Measurements from ENCODE around the gene SRPRA. TPM values are rescaled to one million over a fixed set of nuclear protein-coding genes. Genes with fewer than 3 reads are reported as not detected.

SRPRA gene
- total RNA-seq, 1 donor = 99.4 TPM

GRCh38 chr11:126282736-126283591, 14.3 kb upstream of the SRPRA start, which contains the start of gene TIRAP:
Gene TIRAP, plus strand, starts transcription at chr11:126283093. Its CDS starts 7,802 bp downstream, at chr11:126290895.
- peak within 1 kb of the TSS; percentile 77 for H3K4me3 ChIP-seq (ENCODE audit: low read depth, low read length)
- peak; percentile 13 for TF ChIP-seq CTCF (IDR thresholded peaks at IDR 0.05; ENCODE audit: insufficient read depth, low read length)
- DNase-seq (ENCODE audit: low read depth) = peak; percentile 42

- peak; percentile 13 for TF ChIP-seq CTCF (IDR thresholded peaks at IDR 0.05; ENCODE audit: insufficient read depth, low read length)
- DNase-seq (ENCODE audit: low read depth) = peak; percentile 61
- peak overlapping the region; percentile 77 for H3K4me3 ChIP-seq (ENCODE audit: low read depth, low read length)
These were observed 13.7 kb upstream of the SRPRA start for GRCh38 chr11:126282361-126282735.

GRCh38 chr11:126281666-126282175, 13.0 kb upstream of the SRPRA start:
- DNase-seq (ENCODE audit: low read depth) = no peak
- no peak overlapping the region for H3K4me3 ChIP-seq (ENCODE audit: low read depth, low read length)
- no peak for TF ChIP-seq CTCF (IDR thresholded peaks at IDR 0.05; ENCODE audit: insufficient read depth, low read length)

- DNase-seq (ENCODE audit: low read depth) = no peak
These were observed 12.6 kb upstream of the SRPRA start for GRCh38 chr11:126281245-126281644.

GRCh38 chr11:126280595-126280994, 11.9 kb upstream of the SRPRA start:
- TF ChIP-seq CTCF (IDR thresholded peaks at IDR 0.05; ENCODE audit: insufficient read depth, low read length) = no peak
- no peak for DNase-seq (ENCODE audit: low read depth)
- H3K4me3 ChIP-seq (ENCODE audit: low read depth, low read length) = no peak overlapping the region

More at GRCh38 chr11:126281245-126281644, 12.6 kb upstream of the SRPRA start:
- TF ChIP-seq CTCF (IDR thresholded peaks at IDR 0.05; ENCODE audit: insufficient read depth, low read length) = no peak
- no peak overlapping the region for H3K4me3 ChIP-seq (ENCODE audit: low read depth, low read length)

- no peak for TF ChIP-seq CTCF (IDR thresholded peaks at IDR 0.05; ENCODE audit: insufficient read depth, low read length)
- no peak for DNase-seq (ENCODE audit: low read depth)
- no peak overlapping the region for H3K4me3 ChIP-seq (ENCODE audit: low read depth, low read length)
These were observed 10.5 kb upstream of the SRPRA start for GRCh38 chr11:126279191-126279590.
